ENCODE measurements around the gene ODAD3. TPM values are rescaled to one million over a fixed set of nuclear protein-coding genes. Genes with fewer than 3 reads are reported as not detected.
"Not testable (repeated sequence)": the region's sequence is repeated elsewhere in the genome, so short reads cannot be mapped to it uniquely, and the experiment has no call there.

Gene ODAD3
- total RNA-seq = under 1 TPM in 1 of 2 donors, not detected in 1; 0.69 TPM
- long read RNA-seq, donor 1, partial matches to known transcripts = 0 of 1 reads
- long read RNA-seq, donor 1, other reads (novel, unspliced or antisense) = 1 of 1 reads
- long read RNA-seq, donor 2 = 0 reads

DNA sequence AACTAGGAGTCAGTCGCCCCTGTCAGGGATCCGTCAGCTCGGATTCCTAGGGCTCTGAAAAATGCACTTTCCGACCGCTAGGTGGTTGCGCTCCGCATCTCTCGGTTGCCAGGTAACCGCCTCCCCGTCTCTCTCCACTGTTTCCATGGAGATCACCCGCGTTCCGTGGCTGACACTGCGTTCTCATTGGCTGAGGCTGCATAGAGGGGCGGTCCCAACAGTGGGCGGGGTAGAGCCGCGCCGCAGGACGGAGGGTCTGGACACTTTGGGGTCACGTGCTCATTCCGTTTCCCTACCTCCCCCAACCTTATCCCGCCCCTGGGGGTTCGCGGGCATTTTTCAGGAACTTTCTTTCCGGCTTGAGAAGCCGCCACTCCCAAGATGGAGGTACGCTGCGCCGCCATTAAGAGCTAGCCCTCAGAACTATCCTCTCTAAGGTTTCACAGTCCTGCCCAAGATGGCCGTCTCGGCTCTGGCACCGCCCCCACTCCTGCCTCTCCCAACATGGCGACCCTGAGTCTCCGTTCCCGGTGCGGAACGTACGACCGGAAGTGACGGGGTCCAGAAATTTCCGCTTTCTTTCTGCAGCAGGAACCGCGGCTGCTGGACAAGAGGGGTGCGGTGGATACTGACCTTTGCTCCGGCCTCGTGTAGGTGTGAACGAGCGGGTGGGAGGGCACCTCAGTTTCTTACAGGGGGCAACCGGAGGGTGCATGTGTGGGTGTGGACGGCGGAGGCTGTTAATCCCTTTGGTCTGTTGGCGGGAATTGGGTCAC lies at the start of gene ODAD3, which contains the start of gene PRKCSH:
ODAD3 (minus strand) TSS at position 65 of the 776 bp plus-strand sequence. CDS start 105 bp downstream, outside the sequence.
PRKCSH (plus strand) TSS at position 579 of the 776 bp plus-strand sequence. CDS start 483 bp downstream, outside the sequence.
- intact Hi-C loops (cut with DNase I) = no loop called here
- peak; percentile 99 for DNase-seq (ENCODE audit: low spot score)

GRCh38 chr19:11483366-11484111 lies 48.6 kb upstream of the ODAD3 start:
- DNase-seq (ENCODE audit: low spot score) = no peak

GRCh38 chr19:11482384-11483050 lies 47.6 kb upstream of the ODAD3 start:
- intact Hi-C loops (cut with DNase I) = loop anchor here in 1 of 2 donors (10.0 kb wide), 1 partner anchor 98 kb away; the partner anchor contains the start of gene EPOR
- DNase-seq (ENCODE audit: low spot score) = peak; percentile 97

More at GRCh38 chr19:11483366-11484111, 48.6 kb upstream of the ODAD3 start:
- intact Hi-C loops (cut with DNase I) = loop anchor here in 1 of 2 donors (10.0 kb wide), 1 partner anchor 99 kb away; the partner anchor contains the start of gene EPOR

DNA sequence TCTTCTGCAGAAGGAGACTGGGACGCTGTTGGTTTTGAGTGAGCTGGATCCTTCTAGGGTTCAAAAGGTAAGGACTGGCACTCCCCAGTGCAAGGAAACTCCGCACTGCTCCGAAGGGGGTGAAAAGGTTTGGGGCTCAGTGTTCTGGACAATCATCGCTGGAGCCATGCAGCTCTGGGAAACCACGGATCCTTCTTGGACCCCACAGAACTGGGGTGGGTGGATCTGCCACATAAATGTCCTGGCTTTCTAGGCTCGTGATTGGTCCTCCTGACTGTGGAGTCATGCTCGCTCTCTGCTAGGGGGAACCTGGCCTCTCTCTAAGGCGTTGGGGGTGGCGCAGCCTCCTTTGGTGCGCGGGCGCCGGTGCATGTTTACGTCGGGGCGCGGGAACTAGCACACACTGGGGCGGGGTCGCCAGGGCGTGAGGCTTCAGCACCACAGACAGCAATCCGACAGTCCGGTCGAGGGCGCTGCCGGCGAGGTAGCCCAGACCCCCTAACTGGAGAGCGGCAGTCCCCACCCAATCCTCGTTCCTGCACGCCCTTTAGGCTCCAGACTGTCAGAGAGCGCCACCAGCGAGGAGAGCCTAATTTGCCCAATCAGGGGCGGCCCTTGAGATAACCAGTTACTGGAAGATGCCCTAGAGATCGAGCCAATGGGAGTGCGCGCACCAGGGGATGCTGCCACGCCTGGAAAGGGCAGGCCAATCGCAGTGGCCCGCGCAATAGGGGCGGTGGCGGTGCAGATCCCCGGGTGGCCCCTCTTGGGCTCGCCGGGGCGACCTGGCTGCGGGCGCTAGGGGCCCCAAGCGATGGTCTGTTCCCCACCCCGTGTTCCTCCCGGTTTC lies 46.8 kb upstream of the ODAD3 start:
- intact Hi-C loops (cut with DNase I) = loop anchor here in 1 of 2 donors (10.0 kb wide), 1 partner anchor 97 kb away; the partner anchor contains the start of gene EPOR
- peak; percentile 92 for DNase-seq (ENCODE audit: low spot score)

GRCh38 chr19:11480715-11481533 lies 46.0 kb upstream of the ODAD3 start, which contains the start of gene ELAVL3:
Gene ELAVL3 (minus strand): TSS chr19:11481046. CDS start chr19:11480608, 438 bp downstream.
- intact Hi-C loops (cut with DNase I) = loop anchor here in 1 of 2 donors (10.0 kb wide), 1 partner anchor 96 kb away; the partner anchor contains the start of gene EPOR
- DNase-seq (ENCODE audit: low spot score) = no peak

- peak; percentile 82 for DNase-seq (ENCODE audit: low spot score)
- intact Hi-C loops (cut with DNase I) = loop anchor here in 1 of 2 donors (2.0 to 10.0 kb wide), 2 partner anchors 31 to 95 kb away; partner anchors contain the start of gene EPOR
Observed at GRCh38 chr19:11479898-11480714, 45.2 kb upstream of the ODAD3 start.

DNA sequence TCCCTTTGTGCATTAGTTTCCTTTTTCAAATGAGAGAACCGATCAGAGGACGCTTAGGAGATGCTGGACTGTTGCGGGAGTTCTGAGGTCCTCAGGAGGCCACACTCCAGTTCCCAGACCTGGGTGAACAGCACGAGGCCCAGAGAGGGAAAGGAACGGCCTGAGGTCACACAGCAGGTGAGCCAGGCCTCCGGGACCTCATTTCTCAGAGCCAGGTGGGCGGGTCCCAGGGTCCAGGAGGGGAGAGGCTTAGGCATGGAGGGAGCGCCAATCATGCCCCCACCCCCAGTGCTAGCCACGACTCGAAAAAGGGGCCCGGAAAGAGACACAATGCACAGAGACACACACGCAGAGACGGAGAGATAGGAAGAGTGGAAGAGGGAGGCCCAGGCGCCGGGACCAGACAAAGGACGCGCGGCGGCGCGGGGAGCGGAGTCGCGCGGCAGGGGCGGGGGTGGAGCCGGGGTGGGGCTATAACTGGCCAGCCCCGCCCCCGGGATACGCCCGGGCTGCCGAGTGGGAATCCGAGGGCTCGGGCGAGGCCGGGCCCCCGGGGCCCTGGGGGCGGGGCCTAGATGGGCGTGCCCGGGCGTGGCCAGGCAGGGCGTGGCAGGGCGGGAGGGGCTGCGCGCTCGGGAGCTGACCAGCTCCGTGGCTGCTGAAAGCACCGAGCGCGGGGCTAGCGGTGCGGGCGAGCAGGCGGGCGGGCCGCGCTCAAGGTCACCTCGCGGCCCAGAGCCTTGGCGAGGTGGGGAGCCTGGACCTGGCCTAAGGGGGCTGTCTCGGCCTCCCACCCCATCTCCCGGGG lies 44.4 kb upstream of the ODAD3 start:
- DNase-seq (ENCODE audit: low spot score) = peak; percentile 81
- intact Hi-C loops (cut with DNase I) = loop anchor here in 1 of 2 donors (2.0 kb wide), 1 partner anchor 30 kb away; no protein-coding TSS in a partner anchor

DNA sequence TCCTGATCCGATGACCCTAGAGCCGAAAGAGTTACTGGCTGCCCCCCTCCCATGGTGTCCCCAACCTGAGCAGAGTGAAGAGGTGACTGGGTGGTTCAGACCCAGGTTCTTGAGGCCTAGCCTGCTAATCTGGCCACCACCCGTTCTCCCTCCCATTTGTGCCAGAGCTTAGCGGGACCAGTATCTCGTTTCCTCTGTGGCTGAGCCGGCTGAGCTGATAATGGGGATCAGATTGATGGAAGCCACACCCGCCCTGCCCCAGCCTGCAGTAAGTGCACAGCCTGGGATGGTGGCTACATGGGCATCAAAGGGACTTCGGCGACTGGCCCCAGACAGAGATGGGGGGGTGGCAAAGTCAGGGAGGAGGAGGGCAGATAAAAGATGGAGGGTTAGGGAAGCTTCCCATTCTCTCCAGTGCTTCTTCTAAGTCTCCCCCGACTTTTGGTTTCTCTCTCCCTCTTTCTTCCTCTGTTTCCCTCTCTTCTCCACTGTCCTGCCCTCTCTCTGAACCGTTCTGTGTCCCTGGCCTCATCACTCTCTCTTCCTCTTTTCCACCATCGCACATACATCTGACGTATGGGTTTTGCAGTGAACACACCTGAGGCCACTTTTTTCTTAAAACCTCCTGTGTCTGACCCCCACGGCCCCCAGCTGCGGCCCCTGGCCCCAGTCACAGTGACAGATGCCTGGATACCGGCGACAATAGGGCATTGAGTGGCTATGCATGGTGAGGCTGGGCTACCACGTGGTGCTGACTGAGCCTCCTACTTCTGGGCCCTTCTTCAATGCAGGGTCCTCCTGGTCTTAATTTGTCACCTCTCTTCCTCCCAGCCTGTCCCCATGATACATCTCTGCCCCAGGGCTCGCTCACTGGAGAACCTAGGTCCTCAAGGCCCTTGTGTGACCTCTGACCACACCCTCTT lies 43.5 kb upstream of the ODAD3 start:
- intact Hi-C loops (cut with DNase I) = loop anchor here in 1 of 2 donors (2.0 kb wide), 1 partner anchor 30 kb away; no protein-coding TSS in a partner anchor
- DNase-seq (ENCODE audit: low spot score) = no peak

DNA sequence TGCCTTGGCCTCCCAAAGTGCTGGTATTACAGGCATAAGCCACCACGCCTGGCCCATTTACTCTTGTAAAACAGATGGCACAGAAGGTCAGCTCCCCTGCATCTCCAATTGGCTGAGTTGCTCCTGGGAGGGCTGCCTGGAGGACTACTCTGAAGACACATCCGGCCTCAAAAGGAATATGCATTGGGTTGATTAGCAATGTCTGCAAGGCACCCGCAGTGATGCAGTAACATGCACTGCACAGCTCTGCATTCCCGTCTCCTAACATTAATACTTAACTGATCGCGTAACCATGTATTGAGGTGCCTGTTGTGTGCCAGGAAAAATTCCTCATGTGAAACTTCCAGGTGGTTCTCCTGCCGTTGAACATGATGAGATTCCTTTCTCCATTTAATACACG lies 40.9 kb upstream of the ODAD3 start:
- no peak for DNase-seq (ENCODE audit: low spot score)
- intact Hi-C loops (cut with DNase I) = no loop called here

DNA sequence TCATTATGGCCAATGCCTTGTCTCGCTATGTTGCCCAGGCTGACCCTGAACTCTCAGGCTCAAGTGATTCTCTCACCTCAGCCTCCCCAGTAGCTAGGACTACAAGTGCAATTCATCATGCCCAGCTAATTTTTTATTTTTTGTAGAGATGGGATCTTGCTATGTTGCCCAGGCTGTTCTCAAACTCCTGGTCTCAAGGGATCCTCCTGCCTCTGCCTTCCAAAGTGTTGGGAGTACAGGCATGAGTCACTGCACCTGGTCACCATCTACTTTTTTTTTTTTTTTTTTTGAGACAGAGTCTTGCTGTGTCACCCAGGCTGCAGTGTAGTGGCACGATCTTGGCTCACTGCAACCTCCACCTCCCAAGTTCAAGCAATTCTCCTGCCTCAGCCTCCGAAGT lies 40.4 kb upstream of the ODAD3 start:
- DNase-seq (ENCODE audit: low spot score); intact Hi-C loops (cut with DNase I): not testable (repeated sequence)

DNA sequence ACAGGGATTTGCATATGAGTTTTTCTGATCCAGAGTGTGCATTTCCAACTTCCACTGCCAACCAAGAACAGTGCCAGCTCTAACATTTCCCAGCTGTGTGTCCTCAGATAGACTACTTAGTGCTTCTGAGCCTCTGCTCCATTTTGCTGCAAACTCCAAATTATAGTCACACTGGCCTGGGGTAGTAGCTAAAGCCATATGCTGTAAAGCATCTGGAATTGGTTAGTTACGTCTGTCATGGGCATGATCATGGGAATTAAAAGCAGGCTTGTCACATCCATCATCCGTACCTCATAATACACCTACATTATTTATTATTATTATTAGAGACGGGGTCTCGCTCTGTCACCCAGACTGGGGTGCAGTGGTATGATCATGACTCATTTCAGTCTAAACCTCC lies 38.8 kb upstream of the ODAD3 start:
- intact Hi-C loops (cut with DNase I) = no loop called here
- DNase-seq (ENCODE audit: low spot score) = no peak

DNA sequence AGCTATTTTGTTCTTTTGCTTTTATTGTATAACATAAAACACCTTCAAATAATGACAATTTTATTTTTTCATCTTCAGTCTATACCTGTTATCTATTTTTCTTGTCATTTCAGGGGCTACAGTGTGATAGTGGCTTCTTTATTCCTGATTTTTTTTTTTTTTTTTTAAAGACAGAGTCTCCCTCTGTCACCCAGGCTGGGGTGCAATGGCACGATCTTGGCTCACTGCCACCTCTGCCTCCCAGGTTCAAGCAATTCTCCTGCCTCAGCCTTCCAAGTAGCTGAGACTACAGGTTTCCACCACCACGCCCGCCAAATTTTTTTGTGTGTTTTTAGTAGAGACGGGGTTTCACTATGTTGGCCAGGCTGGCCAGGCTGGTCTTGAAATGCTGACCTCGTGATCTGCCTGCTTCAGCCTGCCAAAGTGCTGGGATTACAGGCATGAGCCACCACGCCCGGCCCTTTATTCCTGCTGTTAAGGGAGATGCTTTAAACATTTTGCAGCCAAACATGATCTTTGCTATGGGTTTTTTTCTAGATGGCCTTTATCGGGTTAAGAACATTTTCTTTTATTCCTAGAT lies 33.4 kb upstream of the ODAD3 start:
- DNase-seq (ENCODE audit: low spot score) = not testable (repeated sequence)
- intact Hi-C loops (cut with DNase I) = loop anchor here in 1 of 2 donors (2.0 kb wide), 1 partner anchor 78 kb away; no protein-coding TSS in a partner anchor

GRCh38 chr19:11465600-11465999 lies 30.7 kb upstream of the ODAD3 start:
- intact Hi-C loops (cut with DNase I) = no loop called here

More at GRCh38 chr19:11465600-11465999, 30.7 kb upstream of the ODAD3 start:
- no peak for DNase-seq (ENCODE audit: low spot score)
